ENCODE data around the gene ULBP3. TPM values are rescaled to one million over a fixed set of nuclear protein-coding genes. Genes with fewer than 3 reads are reported as not detected.
"Not testable (repeated sequence)": the region's sequence is repeated elsewhere in the genome, so short reads cannot be mapped to it uniquely, and the experiment has no call there.

ULBP3 gene
- total RNA-seq, 2 donors from 2014 or later, result 1.1 TPM

DNA sequence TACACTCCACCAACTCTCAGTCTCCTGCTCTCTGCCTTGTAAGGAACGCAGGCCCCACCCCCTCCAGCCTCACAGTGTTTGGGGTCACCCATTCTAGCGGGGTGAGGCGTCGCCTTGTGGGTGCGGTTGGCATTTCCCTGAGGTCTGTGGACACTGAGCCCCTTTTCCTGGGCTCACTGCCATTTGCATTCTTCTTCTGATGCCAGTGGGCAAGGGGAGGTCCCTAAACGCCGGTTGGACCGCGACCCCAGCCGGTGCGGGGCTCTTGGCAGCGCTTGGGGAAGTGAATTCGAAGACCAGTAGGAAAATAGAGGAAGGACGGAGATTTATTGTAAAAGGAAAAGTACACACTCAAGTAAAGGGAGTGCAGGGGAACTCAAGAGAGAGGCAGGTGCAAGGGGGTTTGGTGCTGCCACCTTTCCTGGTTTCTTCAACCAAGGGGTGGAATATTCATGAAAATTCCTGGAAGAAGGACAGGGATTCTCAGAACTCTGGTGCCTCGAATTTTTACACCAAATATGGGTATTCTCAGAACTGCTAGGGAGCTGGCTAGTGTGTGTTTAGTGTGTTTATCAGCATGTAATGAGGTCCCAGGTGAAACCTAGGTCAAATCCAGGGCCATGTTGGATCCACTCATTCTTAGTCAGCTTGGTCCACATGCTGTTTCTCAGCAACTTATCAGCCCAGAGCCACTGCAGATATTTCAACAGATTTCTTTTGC, 53.5 kb downstream of the ULBP3 start:
- H3K27ac Mint-ChIP-seq; H3K36me3 Mint-ChIP-seq (ENCODE audit: insufficient read depth in 2 of 2); H3K9me3 Mint-ChIP-seq: not testable (repeated sequence)
- ATAC-seq (replicated peaks in 1 of 2) (peak; percentile 63 to 64), DNase-seq (peak; percentile 32 to 42)
- peaks cover 30% of the 10 kb centered on the region for H3K4me1 Mint-ChIP-seq (ENCODE audit: low read depth)
- peak overlapping the region; percentile 5 to 15 for H3K4me3 Mint-ChIP-seq
- peaks cover 83% of the 10 kb centered on the region for H3K27me3 Mint-ChIP-seq (ENCODE audit: low read depth)

DNA sequence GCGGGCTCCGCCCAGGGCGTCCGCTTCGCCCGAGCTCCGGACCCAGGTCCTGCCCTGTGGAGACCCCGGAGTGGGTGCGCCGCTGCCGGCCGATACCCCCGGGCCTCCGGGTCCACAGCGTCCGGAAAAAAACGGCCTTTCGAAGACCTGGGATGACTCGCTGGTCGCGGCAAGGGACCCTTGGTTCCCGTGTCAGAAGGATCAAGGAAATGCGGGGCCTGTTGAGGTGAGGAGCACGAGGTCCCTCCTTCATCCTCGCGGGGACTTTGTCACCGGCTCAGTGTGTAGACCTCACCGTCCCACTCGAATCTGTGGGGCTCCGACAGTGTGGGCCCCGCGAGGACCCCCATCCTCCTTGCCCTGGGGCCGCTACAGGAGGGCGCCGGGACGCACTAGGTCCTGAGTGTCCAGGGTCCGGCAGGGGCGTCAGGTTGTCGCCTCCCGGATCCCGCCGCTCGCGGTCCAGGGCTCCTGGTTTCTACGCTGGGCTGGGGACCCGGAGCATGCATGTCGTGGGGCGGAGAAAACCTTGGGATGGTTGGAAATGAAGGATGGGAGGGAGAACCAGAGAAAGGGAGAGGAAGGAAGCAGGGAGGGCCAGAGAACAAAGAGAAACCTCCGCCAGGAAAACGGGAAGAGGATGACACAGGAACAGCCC, 54.2 kb downstream of the ULBP3 start:
- not testable (repeated sequence) for H3K27ac Mint-ChIP-seq; ATAC-seq (replicated peaks in 1 of 2); DNase-seq; H3K36me3 Mint-ChIP-seq (ENCODE audit: insufficient read depth in 2 of 2); H3K9me3 Mint-ChIP-seq
- Mint-ChIP-seq H3K4me1 (ENCODE audit: low read depth) (peaks cover 36% of the 10 kb centered on the region), H3K4me3 (peak overlapping the region in 1 of 2 donors; percentile 5), H3K27me3 (ENCODE audit: low read depth) (peaks cover 86% of the 10 kb centered on the region)

- Mint-ChIP-seq H3K4me1 (ENCODE audit: low read depth) (peaks cover 39% of the 10 kb centered on the region), H3K27me3 (ENCODE audit: low read depth) (peaks cover 88% of the 10 kb centered on the region), H3K4me3 (peak overlapping the region; percentile 72 to 73)
- not testable (repeated sequence) for H3K27ac Mint-ChIP-seq; H3K36me3 Mint-ChIP-seq (ENCODE audit: insufficient read depth in 2 of 2); DNase-seq; H3K9me3 Mint-ChIP-seq
- ATAC-seq (replicated peaks in 1 of 2), result peak in 1 of 2 donors; percentile 25
These were observed 54.9 kb downstream of the ULBP3 start for GRCh38 chr6:150013785-150014622.

DNA sequence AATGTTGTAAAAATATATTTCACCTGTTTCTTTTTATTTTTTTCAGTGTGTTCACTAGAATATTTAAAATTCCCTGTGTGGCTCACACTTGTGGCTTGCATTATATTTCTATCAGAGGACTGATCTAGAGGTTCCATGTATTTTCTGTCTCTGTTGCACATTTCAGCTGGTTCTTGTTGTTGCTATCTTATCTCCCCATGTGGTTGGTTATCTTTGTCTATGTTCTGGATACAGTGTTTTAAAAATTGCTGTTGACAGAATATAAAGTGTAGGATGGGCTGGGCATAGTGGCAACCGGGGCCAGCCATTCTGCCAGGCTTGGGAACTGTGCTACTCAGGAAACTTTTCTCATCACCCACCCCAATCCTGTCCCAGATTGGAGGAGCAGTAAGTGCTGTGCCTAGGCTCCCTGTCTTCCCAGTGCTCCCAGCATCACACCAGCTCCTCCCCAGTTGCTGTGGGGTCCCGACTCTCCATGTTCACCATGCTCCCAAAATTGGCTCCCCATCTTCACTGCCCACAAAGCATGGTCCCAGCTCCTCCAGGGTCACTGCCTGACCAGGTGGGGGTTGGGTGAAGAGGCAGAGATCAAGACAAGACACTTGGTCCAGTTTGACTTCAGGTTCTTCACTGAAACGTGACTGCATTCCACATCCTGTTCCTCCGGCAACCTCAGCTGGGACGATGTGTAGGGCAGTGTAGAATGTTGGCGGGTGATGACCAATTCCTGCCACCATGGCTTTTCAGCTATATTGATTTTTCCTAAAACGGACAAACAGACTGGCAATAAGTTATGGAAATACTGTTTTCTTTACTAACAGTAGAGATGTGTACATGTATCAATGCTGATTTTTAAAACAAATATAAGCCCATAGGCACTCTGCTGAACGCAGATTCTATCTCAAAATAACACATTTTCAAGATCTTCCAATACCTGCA, 55.8 kb downstream of the ULBP3 start:
- H3K27ac Mint-ChIP-seq; H3K4me3 Mint-ChIP-seq; H3K36me3 Mint-ChIP-seq (ENCODE audit: insufficient read depth in 2 of 2); H3K9me3 Mint-ChIP-seq; ATAC-seq (replicated peaks in 1 of 2); DNase-seq: not testable (repeated sequence)
- H3K4me1 Mint-ChIP-seq (ENCODE audit: low read depth), result peaks cover 48% of the 10 kb centered on the region
- peaks cover 87% of the 10 kb centered on the region for H3K27me3 Mint-ChIP-seq (ENCODE audit: low read depth)

Other genes starting within 250 kb of the ULBP3 start
- gene LRP11, start 204.8 kb downstream of the ULBP3 start, total RNA-seq, result 10 to 100 TPM in 1 of 2 donors, 1 to 10 TPM in 1; 6.0 to 10.6 TPM
- gene RAET1E, start 171.0 kb downstream of the ULBP3 start, total RNA-seq, result not detected
- not detected for gene RAET1G, start 146.0 kb downstream of the ULBP3 start, total RNA-seq
- 1 to 10 TPM in 1 of 2 donors, under 1 TPM in 1; 1.00 to 1.5 TPM for gene ULBP2, start 127.1 kb downstream of the ULBP3 start, total RNA-seq
- gene ULBP1, start 105.2 kb downstream of the ULBP3 start, total RNA-seq, result 10 to 100 TPM in 1 of 2 donors, 1 to 10 TPM in 1; 9.4 to 12.4 TPM
- gene RAET1L, start 43.6 kb downstream of the ULBP3 start, total RNA-seq, result not detected
- gene PPP1R14C, start 73.9 kb upstream of the ULBP3 start, total RNA-seq, result 1 to 10 TPM; 1.8 TPM